A549 treated with AZD9567 at 1 μM for 4 hours (cell line): ENCODE results near the gene GTPBP10. TPM values are rescaled to one million over a fixed set of nuclear protein-coding genes. Genes with fewer than 3 reads are reported as not detected.

Experiments used
- total RNA-seq: library from RNA; stranded (reverse); fragments of 200-300 nt; extraction: Qiagen RNA extraction; gene quantifications from 5 replicates; pipeline ENCODE4 v1.2.3, GENCODE V29; 2022; ENCODE audit not compliant: insufficient read depth

Gene GTPBP10
- total RNA-seq, result 26.2 to 41.3 TPM (median 27.3 TPM) in 5 replicates

GRCh38 chr7:90346336-90347125 lies at the start of gene GTPBP10:
Gene GTPBP10 (plus strand): TSS chr7:90346716. CDS start chr7:90346742, 26 bp downstream.

GRCh38 chr7:90320801-90321494 lies 25.6 kb upstream of the GTPBP10 start, which contains the start of gene FAM237B:
Gene FAM237B (minus strand): TSS chr7:90321304. CDS start chr7:90319748, 1,556 bp downstream.

GRCh38 chr7:90403174-90404113 lies 56.9 kb downstream of the GTPBP10 start, which contains the start of gene CLDN12:
Gene CLDN12 (plus strand): TSS chr7:90403461. CDS start chr7:90412677, 9,216 bp downstream.

Other genes starting within 250 kb of the GTPBP10 start
- gene STEAP1, start 192.2 kb upstream of the GTPBP10 start, total RNA-seq, result 13.0 to 15.5 TPM (median 14.1 TPM) in 5 replicates
- gene STEAP2, start 135.0 kb upstream of the GTPBP10 start, total RNA-seq, result 3.0 to 3.9 TPM (median 3.7 TPM) in 5 replicates
- 1.8 to 2.4 TPM (median 2.1 TPM) in 4 of 5 replicates, not detected in the other for gene CFAP69, start 101.5 kb upstream of the GTPBP10 start, total RNA-seq
- 0.03 to 0.06 TPM (median 0.04 TPM) in 4 of 5 replicates, not detected in the other for gene FAM237B, start 25.4 kb upstream of the GTPBP10 start, total RNA-seq
- 24.5 to 33.1 TPM (median 30.4 TPM) in 5 replicates for gene CLDN12, start 56.7 kb downstream of the GTPBP10 start, total RNA-seq
- gene PTTG1IP2, start 122.9 kb downstream of the GTPBP10 start, total RNA-seq, result not detected in 5 replicates
- 0.04 to 7.2 TPM (median 0.21 TPM) in 5 replicates for gene CDK14, start 249.6 kb downstream of the GTPBP10 start, total RNA-seq